HS-27A (cell line): Measurements from ENCODE around the gene COASY.
"Not testable (repeated sequence)": the region's sequence is repeated elsewhere in the genome, so short reads cannot be mapped to it uniquely, and the experiment has no call there.

ENCODE experiments used
- DNase-seq: peaks from one replicate; pipeline ENCODE4 v3.0.0-alpha.2; 2012; ENCODE audit warnings: low read depth, missing footprints

The COASY gene

GRCh38 chr17:42574463-42574862 lies 12.5 kb downstream of the COASY start:
- DNase-seq = no peak

- no peak for DNase-seq
Observed at GRCh38 chr17:42577140-42577531, 15.2 kb downstream of the COASY start.

- DNase-seq = no peak
Observed at GRCh38 chr17:42577532-42578281, 15.8 kb downstream of the COASY start, which contains the start of gene PSMC3IP. TSS of gene PSMC3IP (minus strand) at chr17:42577729. CDS start at chr17:42577686, 43 bp downstream.

- DNase-seq = no peak
Observed at GRCh38 chr17:42578282-42578869, 16.4 kb downstream of the COASY start.

GRCh38 chr17:42579794-42580551 lies 18.0 kb downstream of the COASY start:
- no peak for DNase-seq

- DNase-seq = no peak
Observed at GRCh38 chr17:42581744-42582270, 19.9 kb downstream of the COASY start.

- DNase-seq = no peak
Observed at GRCh38 chr17:42584880-42585279, 22.9 kb downstream of the COASY start.

GRCh38 chr17:42585353-42585752 lies 23.4 kb downstream of the COASY start:
- DNase-seq = no peak

GRCh38 chr17:42586514-42587230 lies 24.7 kb downstream of the COASY start:
- DNase-seq = no peak

- DNase-seq = no peak
Observed at GRCh38 chr17:42590886-42591285, 28.9 kb downstream of the COASY start.

- DNase-seq = no peak
Observed at GRCh38 chr17:42591411-42591810, 29.5 kb downstream of the COASY start.

- no peak for DNase-seq
Observed at GRCh38 chr17:42596386-42596785, 34.4 kb downstream of the COASY start.

GRCh38 chr17:42598905-42599304 lies 37.0 kb downstream of the COASY start:
- no peak for DNase-seq

- no peak for DNase-seq
Observed at GRCh38 chr17:42603318-42603717, 41.4 kb downstream of the COASY start.

GRCh38 chr17:42607769-42608168 lies 45.8 kb downstream of the COASY start:
- DNase-seq = no peak

GRCh38 chr17:42608305-42609181 lies 46.6 kb downstream of the COASY start:
- DNase-seq = no peak

- DNase-seq = peak; percentile 90
Observed at GRCh38 chr17:42609182-42609813, 47.4 kb downstream of the COASY start, which contains the start of the genes RETREG3 and TUBG1. TSS of gene RETREG3 (minus strand) at chr17:42609374. CDS start at chr17:42609324, 50 bp downstream. TSS of gene TUBG1 (plus strand) at chr17:42609683. CDS start at chr17:42609738, 55 bp downstream.

GRCh38 chr17:42609814-42610801 lies 48.2 kb downstream of the COASY start:
- not testable (repeated sequence) for DNase-seq

- DNase-seq = no peak
Observed at GRCh38 chr17:42612013-42612412, 50.1 kb downstream of the COASY start.
